Hepatocyte (in vitro differentiated cells): ENCODE measurements around the gene SH2D3C. TPM values are rescaled to one million over a fixed set of nuclear protein-coding genes. Genes with fewer than 3 reads are reported as not detected.

ENCODE experiments used
- DNase-seq: peaks from one replicate; pipeline ENCODE4 v3.0.0-alpha.2; 2016; ENCODE audit warnings: low spot score
- H2AFZ ChIP-seq: fragments of 200-600 bp; sonication (generic); 2 replicates; pipeline ENCODE4 v1.6.0; 2016; ENCODE audit warnings: antibody characterized with exemption, mild to moderate bottlenecking
- H3K27ac ChIP-seq: fragments of 200-600 bp; sonication (generic); 2 replicates; pipeline ENCODE4 v1.5.1; 2016; ENCODE audit warnings: mild to moderate bottlenecking
- H3K27me3 ChIP-seq: fragments of 200-600 bp; sonication (generic); 2 replicates; pipeline ENCODE4 v1.6.1; 2016
- H3K36me3 ChIP-seq: fragments of 200-600 bp; sonication (generic); replicated peaks from 2 replicates; pipeline ENCODE4 v1.5.1; 2016; ENCODE audit warnings: low read depth; ENCODE audit not compliant: insufficient read depth
- H3K4me1 ChIP-seq: fragments of 200-600 bp; sonication (generic); 2 replicates; pipeline ENCODE4 v1.5.1; 2016; ENCODE audit warnings: mild to moderate bottlenecking, moderate library complexity; ENCODE audit not compliant: insufficient read depth
- H3K4me2 ChIP-seq: fragments of 200-600 bp; sonication (generic); 2 replicates; pipeline ENCODE4 v1.6.0; 2016
- H3K4me3 ChIP-seq: fragments of 200-600 bp; sonication (generic); 2 replicates; pipeline ENCODE4 v1.5.1; 2016; ENCODE audit warnings: mild to moderate bottlenecking
- H3K79me2 ChIP-seq: fragments of 200-600 bp; sonication (generic); 2 replicates; pipeline ENCODE4 v1.6.0; 2017; ENCODE audit warnings: mild to moderate bottlenecking
- H3K9me2 ChIP-seq: fragments of 200-600 bp; sonication (generic); replicated peaks from 2 replicates; pipeline ENCODE4 v1.6.0; 2017; ENCODE audit warnings: mild to moderate bottlenecking; ENCODE audit not compliant: insufficient read depth
- H3K9me3 ChIP-seq: fragments of 200-600 bp; sonication (generic); 2 replicates; pipeline ENCODE4 v1.5.1; 2016; ENCODE audit warnings: low read depth, mild to moderate bottlenecking
- H4K20me1 ChIP-seq: fragments of 200-600 bp; sonication (generic); 2 replicates; pipeline ENCODE4 v1.6.0; 2016; ENCODE audit warnings: mild to moderate bottlenecking; ENCODE audit not compliant: insufficient read depth, poor library complexity, severe bottlenecking
- CTCF ChIP-seq: fragments of 200-600 bp; sonication (generic); IDR thresholded peaks from 2 replicates; pipeline ENCODE4 v1.5.1; 2016; ENCODE audit warnings: antibody characterized with exemption, mild to moderate bottlenecking; ENCODE audit not compliant: poor library complexity
- EZH2 ChIP-seq: fragments of 200-600 bp; sonication (generic); IDR thresholded peaks from 2 replicates; pipeline ENCODE4 v1.6.1; 2016; ENCODE audit warnings: antibody characterized with exemption, mild to moderate bottlenecking, borderline replicate concordance
- EZH2phosphoT487 ChIP-seq: fragments of 200-600 bp; sonication (generic); IDR thresholded peaks from one replicate; pipeline ENCODE4 v1.6.1; 2018; ENCODE audit warnings: antibody characterized with exemption, mild to moderate bottlenecking, low read depth, moderate library complexity; ENCODE audit not compliant: unreplicated experiment, severe bottlenecking
- WGBS: methylation state at CpG from one replicate; pipeline ENCODE4 v1.1.6; 2016; ENCODE audit warnings: low lambda C conversion rate; ENCODE audit errors: missing lambda C conversion rate; 5-methylcytosine and 5-hydroxymethylcytosine counted together
- polyA plus RNA-seq: library from polyadenylated mRNA; unstranded; fragments of >200 nt; fragmentation: Nextera tagmentation; extraction: Ambion mirVana; gene quantifications from 2 replicates; pipeline ENCODE4 v1.2.1, GENCODE V29; 2016
- total RNA-seq: library from RNA; depleted of rRNA; stranded (reverse); fragments of >200 nt; gene quantifications from 2 replicates; pipeline ENCODE4 v1.2.3, GENCODE V29; 2014

The SH2D3C gene
- total and polyA plus RNA-seq, 2 experiments from 2014 or later: 0.23 to 0.89 TPM

GRCh38 chr9:127722055-127722745 is 56.3 kb downstream of the SH2D3C start:
- no peaks in the 10 kb centered on the region for H4K20me1 ChIP-seq
- no peak overlapping the region for H3K27ac ChIP-seq
- TF ChIP-seq EZH2 (no peak), CTCF (no peak), EZH2phosphoT487 (no peak)
- no peaks in the 10 kb centered on the region for H3K36me3 ChIP-seq
- 70% methylated on average over 12 of the region's 12 CpGs for WGBS
- H3K79me2 ChIP-seq: no peaks in the 10 kb centered on the region
- no peak overlapping the region for H2AFZ ChIP-seq
- no peaks in the 10 kb centered on the region for H3K4me1 ChIP-seq
- H3K27me3 ChIP-seq: no peaks in the 10 kb centered on the region
- H3K4me3 ChIP-seq: no peak overlapping the region
- H3K9me3 ChIP-seq: no peaks in the 10 kb centered on the region
- H3K9me2 ChIP-seq: no peaks in the 10 kb centered on the region
- no peak for DNase-seq
- no peak overlapping the region for H3K4me2 ChIP-seq

- H4K20me1 ChIP-seq: no peaks in the 10 kb centered on the region
- no peak overlapping the region for H2AFZ ChIP-seq
- no peaks in the 10 kb centered on the region for H3K9me3 ChIP-seq
- DNase-seq: no peak
- no peaks in the 10 kb centered on the region for H3K79me2 ChIP-seq
- no peak overlapping the region for H3K27ac ChIP-seq
- WGBS: 63% methylated on average over 9 of the region's 11 CpGs
- no peaks in the 10 kb centered on the region for H3K4me1 ChIP-seq
- no peak for TF ChIP-seq EZH2phosphoT487
- no peak for TF ChIP-seq EZH2
- TF ChIP-seq CTCF: no peak
- no peaks in the 10 kb centered on the region for H3K9me2 ChIP-seq
- no peak overlapping the region for H3K4me3 ChIP-seq
- H3K4me2 ChIP-seq: no peak overlapping the region
- no peaks in the 10 kb centered on the region for H3K27me3 ChIP-seq
- H3K36me3 ChIP-seq: no peaks in the 10 kb centered on the region
Observed at GRCh38 chr9:127721391-127721821, 57.1 kb downstream of the SH2D3C start.

GRCh38 chr9:127720865-127721227 is 57.6 kb downstream of the SH2D3C start:
- H4K20me1 ChIP-seq: no peaks in the 10 kb centered on the region
- H3K27ac ChIP-seq: no peak overlapping the region
- TF ChIP-seq EZH2phosphoT487 (no peak), CTCF (no peak), EZH2 (no peak)
- no peaks in the 10 kb centered on the region for H3K27me3 ChIP-seq
- no peak overlapping the region for H3K4me2 ChIP-seq
- H2AFZ ChIP-seq: no peak overlapping the region
- no peaks in the 10 kb centered on the region for H3K4me1 ChIP-seq
- no peaks in the 10 kb centered on the region for H3K79me2 ChIP-seq
- no peak for DNase-seq
- H3K36me3 ChIP-seq: no peaks in the 10 kb centered on the region
- H3K9me3 ChIP-seq: no peaks in the 10 kb centered on the region
- no peak overlapping the region for H3K4me3 ChIP-seq
- no peaks in the 10 kb centered on the region for H3K9me2 ChIP-seq
